Measurements from ENCODE around the gene ACOT8.

Gene ACOT8

DNA sequence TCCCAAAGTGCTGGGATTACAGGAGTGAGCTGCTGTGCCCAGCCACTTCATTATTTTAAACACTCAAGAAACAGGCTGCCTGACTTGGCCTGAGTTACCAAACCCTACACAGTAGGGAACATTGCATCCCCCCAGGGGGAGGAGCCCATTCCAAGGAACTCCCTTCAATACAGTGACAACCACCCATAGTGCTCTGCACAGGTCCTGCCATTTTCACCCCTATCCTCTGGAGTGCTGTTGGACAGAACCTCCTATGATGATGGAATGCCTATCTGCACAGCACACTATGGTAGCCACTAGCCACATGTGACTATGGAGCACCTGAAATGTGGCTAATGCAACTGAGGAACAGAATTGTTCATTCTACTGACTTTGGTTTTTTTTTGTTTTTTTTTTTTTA is 11.7 kb downstream of the ACOT8 start:
- no peak for DNase-seq (ENCODE audit: low spot score)
- TF ChIP-seq, protein P1, sequence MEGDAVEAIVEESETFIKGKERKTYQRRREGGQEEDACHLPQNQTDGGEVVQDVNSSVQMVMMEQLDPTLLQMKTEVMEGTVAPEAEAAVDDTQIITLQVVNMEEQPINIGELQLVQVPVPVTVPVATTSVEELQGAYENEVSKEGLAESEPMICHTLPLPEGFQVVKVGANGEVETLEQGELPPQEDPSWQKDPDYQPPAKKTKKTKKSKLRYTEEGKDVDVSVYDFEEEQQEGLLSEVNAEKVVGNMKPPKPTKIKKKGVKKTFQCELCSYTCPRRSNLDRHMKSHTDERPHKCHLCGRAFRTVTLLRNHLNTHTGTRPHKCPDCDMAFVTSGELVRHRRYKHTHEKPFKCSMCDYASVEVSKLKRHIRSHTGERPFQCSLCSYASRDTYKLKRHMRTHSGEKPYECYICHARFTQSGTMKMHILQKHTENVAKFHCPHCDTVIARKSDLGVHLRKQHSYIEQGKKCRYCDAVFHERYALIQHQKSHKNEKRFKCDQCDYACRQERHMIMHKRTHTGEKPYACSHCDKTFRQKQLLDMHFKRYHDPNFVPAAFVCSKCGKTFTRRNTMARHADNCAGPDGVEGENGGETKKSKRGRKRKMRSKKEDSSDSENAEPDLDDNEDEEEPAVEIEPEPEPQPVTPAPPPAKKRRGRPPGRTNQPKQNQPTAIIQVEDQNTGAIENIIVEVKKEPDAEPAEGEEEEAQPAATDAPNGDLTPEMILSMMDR (IDR thresholded peaks at IDR 0.05; ENCODE audit: borderline replicate concordance, control extremely low read depth, extremely low read depth, insufficient read depth, missing control alignments): no peak
- in situ Hi-C loops (cut with MboI; ENCODE audit: low sequenced_read_pairs, unreplicated experiment): no loop called here

DNA sequence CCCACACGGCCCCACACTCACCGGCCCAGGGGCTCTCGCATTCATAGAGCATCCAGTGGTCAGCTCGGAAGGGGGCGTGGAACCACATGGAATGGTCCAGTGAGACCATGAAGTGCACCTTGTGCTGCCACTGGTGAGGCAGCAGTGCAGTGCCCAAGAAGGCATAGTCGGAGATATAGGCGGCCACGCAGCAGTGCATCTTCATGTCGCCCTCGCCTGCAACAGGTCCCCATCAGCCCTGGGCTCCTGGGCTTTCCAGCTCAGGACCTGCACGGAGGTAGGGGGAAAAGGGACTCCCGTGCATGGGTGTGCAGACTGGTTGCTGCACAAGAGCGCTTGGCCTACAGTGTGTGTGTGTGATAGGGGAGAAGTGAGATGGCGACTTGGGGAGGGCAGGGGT is 13.7 kb downstream of the ACOT8 start:
- in situ Hi-C loops (cut with MboI; ENCODE audit: low sequenced_read_pairs, unreplicated experiment): no loop called here
- no peak for DNase-seq (ENCODE audit: low spot score)
- TF ChIP-seq, protein P1 (IDR thresholded peaks at IDR 0.05; ENCODE audit: borderline replicate concordance, control extremely low read depth, extremely low read depth, insufficient read depth, missing control alignments): no peak

DNA sequence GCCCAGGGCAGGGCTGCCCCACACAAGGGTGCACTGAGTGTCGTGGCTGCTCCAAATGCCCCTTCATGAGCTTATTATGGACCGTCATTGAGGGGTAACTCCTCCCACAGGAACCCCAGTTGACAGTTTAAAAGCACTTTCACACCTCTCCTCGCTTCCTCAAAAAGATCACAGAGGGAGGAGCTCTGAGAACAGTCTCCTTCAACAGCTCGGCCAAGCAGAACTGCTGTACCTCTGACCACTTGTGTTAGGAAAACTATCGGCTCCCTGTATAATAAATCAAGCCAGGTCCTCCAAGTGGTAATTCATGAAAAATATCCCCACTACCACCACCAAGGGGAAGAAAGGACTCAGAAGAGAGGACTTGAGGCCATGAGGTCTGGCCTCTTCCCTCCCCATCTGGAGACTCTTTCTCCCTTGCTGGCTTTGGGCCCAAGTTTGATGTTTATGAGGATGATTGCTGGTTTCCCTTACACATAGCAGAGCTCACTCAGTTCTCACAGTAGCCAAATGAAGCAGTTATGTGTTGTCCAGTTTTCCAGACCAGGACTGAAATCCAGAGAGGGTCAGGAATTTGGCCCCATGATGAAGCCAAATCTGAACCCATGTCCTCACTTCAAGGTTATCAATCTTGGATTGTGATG is 14.9 kb downstream of the ACOT8 start:
- DNase-seq (ENCODE audit: low spot score): peak; percentile 82
- TF ChIP-seq, protein P1 (IDR thresholded peaks at IDR 0.05; ENCODE audit: borderline replicate concordance, control extremely low read depth, extremely low read depth, insufficient read depth, missing control alignments): no peak
- in situ Hi-C loops (cut with MboI; ENCODE audit: low sequenced_read_pairs, unreplicated experiment): no loop called here

DNA sequence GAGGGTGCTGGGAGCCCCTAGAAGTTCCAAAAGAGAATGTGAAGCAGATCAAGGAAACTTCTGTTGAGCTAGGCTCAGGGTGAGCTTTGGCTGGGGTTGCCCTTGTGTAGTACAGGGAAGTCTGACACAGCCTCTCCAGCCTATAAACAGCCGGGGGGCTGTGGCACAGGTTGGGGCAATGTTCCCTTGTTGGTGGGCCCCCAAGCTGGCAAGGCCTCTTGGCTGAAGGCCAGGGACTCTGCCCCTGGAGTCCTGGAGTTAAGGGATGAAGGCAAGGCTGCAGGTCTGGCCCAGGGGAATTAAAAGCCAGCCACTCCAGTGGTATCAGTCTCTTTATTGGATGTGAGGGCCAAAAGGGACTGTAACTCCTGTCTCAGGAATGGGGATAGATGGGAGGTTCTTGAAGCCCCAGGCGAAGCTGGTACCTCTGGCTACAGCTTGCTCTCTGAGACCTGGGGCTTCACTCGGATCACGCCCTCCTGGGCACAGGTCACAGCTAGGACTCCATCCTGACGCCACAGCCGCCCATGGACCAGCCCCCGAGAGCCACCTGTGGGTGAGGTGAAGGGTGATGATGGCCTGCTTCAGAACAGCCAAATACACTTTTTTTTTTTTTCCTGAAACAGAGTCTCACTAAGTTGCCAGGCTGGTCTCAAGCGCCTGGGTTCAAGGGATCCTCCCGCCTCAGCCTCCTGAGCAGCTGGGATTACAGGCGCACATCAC is 15.6 kb downstream of the ACOT8 start:
- DNase-seq (ENCODE audit: low spot score): no peak
- TF ChIP-seq, protein P1 (IDR thresholded peaks at IDR 0.05; ENCODE audit: borderline replicate concordance, control extremely low read depth, extremely low read depth, insufficient read depth, missing control alignments): no peak
- in situ Hi-C loops (cut with MboI; ENCODE audit: low sequenced_read_pairs, unreplicated experiment): no loop called here

DNA sequence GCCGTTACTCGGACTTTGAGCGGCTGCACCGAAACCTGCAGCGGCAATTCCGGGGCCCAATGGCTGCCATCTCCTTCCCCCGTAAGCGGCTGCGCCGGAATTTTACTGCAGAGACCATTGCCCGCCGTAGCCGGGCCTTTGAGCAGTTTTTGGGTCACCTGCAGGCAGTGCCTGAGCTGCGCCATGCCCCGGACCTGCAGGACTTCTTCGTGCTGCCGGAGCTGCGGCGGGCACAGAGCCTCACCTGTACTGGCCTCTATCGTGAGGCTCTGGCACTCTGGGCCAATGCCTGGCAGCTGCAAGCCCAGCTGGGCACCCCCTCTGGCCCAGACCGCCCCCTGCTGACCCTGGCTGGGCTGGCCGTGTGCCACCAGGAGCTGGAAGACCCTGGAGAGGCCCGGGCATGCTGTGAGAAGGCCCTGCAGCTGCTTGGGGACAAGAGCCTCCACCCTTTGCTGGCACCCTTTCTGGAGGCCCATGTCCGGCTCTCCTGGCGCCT is 16.4 kb downstream of the ACOT8 start:
- TF ChIP-seq, protein P1 (IDR thresholded peaks at IDR 0.05; ENCODE audit: borderline replicate concordance, control extremely low read depth, extremely low read depth, insufficient read depth, missing control alignments): no peak
- DNase-seq (ENCODE audit: low spot score): no peak
- in situ Hi-C loops (cut with MboI; ENCODE audit: low sequenced_read_pairs, unreplicated experiment): no loop called here

DNA sequence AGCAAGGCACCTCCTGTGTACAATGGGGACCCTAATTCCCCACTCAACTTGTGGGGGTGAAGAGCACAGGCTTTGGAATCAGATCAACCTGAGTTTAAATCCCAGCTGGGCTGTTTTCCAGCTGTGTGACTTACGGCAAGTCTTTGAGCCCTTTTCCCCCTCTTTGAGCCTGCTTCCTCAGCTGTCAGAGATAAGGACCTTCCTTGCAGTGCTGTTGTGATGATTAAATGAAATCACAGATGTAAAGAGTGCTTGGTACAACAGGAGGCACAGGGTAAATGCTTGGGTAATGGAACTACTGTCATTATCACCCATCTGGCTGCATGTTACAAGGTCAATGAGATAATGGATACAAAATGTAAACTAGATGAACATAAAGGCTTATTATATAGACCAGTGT is 20.4 kb downstream of the ACOT8 start:
- in situ Hi-C loops (cut with MboI; ENCODE audit: low sequenced_read_pairs, unreplicated experiment): no loop called here
- no peak for DNase-seq (ENCODE audit: low spot score)
- TF ChIP-seq, protein P1 (IDR thresholded peaks at IDR 0.05; ENCODE audit: borderline replicate concordance, control extremely low read depth, extremely low read depth, insufficient read depth, missing control alignments): no peak

Measured in GM13976 (cell line).